ENCODE data around the gene HCFC1R1. TPM values are rescaled to one million over a fixed set of nuclear protein-coding genes. Genes with fewer than 3 reads are reported as not detected.
"Not testable (repeated sequence)": the region's sequence is repeated elsewhere in the genome, so short reads cannot be mapped to it uniquely, and the experiment has no call there.

Gene HCFC1R1
- total RNA-seq, 3 donors from 2014 or later (not counting 1 experiment from before 2014, with no cell fraction given), result 15.4 to 21.8 (median 16.0) TPM

DNA sequence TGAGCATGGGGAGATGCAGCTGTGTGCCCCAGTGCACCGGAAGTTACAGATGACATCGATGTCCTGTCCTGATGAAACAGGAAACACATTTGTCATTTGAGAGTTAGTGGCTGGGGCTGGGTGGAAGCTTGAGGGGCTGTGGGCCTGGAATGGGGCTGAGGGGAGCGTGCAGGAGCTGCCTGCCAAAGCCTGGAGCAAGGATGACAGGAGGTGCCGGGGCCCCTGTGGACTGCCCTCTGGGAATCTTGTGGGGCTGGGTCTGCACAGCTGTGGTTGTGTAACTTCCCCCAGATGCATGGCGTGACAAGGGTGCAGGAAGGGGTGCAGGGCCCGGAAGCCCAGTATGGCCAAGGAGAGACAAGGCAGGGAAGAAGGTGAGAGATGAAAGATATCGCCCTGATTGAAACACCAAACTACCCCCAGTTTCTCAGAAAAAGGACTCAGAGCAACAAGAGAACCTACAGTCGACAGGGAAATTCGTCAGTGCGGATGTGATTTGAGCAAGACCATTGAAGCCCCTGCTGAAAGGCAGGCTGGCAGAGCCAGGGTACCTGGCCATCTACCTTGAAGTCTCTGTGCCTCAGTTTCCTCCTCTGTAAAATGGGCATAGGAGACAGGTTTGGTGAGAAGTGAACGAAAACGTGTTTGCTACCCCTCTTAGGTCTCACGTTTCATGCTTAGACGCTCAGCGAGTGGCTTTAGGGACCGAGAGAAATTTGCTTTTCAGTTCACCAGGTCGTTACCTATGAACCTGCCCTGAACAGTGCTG lies 31.4 kb upstream of the HCFC1R1 start:
- peaks cover 15% of the 10 kb centered on the region for H3K36me3 ChIP-seq (ENCODE audit: control insufficient read depth, insufficient read depth, low read length)
- H3K27me3 ChIP-seq (ENCODE audit: control insufficient read depth, insufficient read depth, low read length), result no peaks in the 10 kb centered on the region
- intact Hi-C loops (cut with micrococcal nuclease), result loop anchor here (5.0 kb wide), 1 partner anchor 42 kb away; the partner anchor contains the start of gene ZSCAN10
- Mint-ChIP-seq H3K27ac (peak overlapping the region; percentile 84 to 89), H3K36me3 (no peaks in the 10 kb centered on the region), H3K27me3 (ENCODE audit: low read depth in 2 of 2) (no peaks in the 10 kb centered on the region), H3K9me3 (no peaks in the 10 kb centered on the region), H3K4me3 (peak overlapping the region; percentile 83), H3K4me1 (peaks cover 39 to 64% of the 10 kb centered on the region in 2 donors)
- peak in 1 of 2 donors; percentile 50 for DNase-seq
- no peaks in the 10 kb centered on the region for H3K9me3 ChIP-seq (ENCODE audit: control insufficient read depth, insufficient read depth, low read length)
- H3K4me3 ChIP-seq (ENCODE audit: low read length), result no peak overlapping the region
- WGBS (ENCODE audit: insufficient coverage), result 46% methylated on average over 16 of the region's 17 CpGs
- H3K4me1 ChIP-seq (ENCODE audit: control insufficient read depth, insufficient read depth, low read length), result peaks cover 78% of the 10 kb centered on the region
- peak overlapping the region; percentile 30 for H3K27ac ChIP-seq (ENCODE audit: low read length)
- TF ChIP-seq, protein P1, sequence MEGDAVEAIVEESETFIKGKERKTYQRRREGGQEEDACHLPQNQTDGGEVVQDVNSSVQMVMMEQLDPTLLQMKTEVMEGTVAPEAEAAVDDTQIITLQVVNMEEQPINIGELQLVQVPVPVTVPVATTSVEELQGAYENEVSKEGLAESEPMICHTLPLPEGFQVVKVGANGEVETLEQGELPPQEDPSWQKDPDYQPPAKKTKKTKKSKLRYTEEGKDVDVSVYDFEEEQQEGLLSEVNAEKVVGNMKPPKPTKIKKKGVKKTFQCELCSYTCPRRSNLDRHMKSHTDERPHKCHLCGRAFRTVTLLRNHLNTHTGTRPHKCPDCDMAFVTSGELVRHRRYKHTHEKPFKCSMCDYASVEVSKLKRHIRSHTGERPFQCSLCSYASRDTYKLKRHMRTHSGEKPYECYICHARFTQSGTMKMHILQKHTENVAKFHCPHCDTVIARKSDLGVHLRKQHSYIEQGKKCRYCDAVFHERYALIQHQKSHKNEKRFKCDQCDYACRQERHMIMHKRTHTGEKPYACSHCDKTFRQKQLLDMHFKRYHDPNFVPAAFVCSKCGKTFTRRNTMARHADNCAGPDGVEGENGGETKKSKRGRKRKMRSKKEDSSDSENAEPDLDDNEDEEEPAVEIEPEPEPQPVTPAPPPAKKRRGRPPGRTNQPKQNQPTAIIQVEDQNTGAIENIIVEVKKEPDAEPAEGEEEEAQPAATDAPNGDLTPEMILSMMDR (IDR thresholded peaks at IDR 0.05), result no peak
- no peak for ATAC-seq

DNA sequence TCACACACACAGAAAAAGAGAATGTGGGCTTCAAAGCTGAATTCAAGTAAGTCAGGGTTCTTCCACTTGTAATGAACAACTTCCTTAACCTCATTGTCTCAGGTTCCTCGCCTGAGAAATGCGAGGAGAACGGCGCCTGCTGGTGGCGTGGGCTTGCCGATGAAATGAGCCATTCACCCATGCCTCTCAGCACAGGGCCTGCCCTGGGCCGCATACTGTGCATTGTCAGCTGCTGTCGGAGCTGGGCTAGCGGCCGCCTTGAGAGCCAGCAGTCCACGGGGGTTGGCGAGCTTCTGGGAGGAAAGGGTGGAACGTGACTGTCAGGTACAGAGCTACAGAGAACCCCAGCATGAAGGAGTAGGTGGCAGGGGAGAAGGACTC lies 29.6 kb upstream of the HCFC1R1 start:
- H3K27me3 Mint-ChIP-seq (ENCODE audit: low read depth in 2 of 2); H3K4me3 ChIP-seq (ENCODE audit: low read length); H3K36me3 Mint-ChIP-seq; H3K4me3 Mint-ChIP-seq; H3K27ac Mint-ChIP-seq; H3K9me3 ChIP-seq (ENCODE audit: control insufficient read depth, insufficient read depth, low read length); H3K9me3 Mint-ChIP-seq; H3K27ac ChIP-seq (ENCODE audit: low read length); intact Hi-C loops (cut with micrococcal nuclease); H3K27me3 ChIP-seq (ENCODE audit: control insufficient read depth, insufficient read depth, low read length): not testable (repeated sequence)
- WGBS (ENCODE audit: insufficient coverage), result 81% methylated on average over 7 of the region's 13 CpGs
- peaks cover 35 to 60% of the 10 kb centered on the region in 2 donors for H3K4me1 Mint-ChIP-seq
- Histone ChIP-seq H3K36me3 (ENCODE audit: control insufficient read depth, insufficient read depth, low read length) (peaks cover 15% of the 10 kb centered on the region), H3K4me1 (ENCODE audit: control insufficient read depth, insufficient read depth, low read length) (peaks cover 86% of the 10 kb centered on the region)
- DNase-seq, result peak in 1 of 2 donors; percentile 43
- ATAC-seq, result peak; percentile 6 to 67 (median 62)

DNA sequence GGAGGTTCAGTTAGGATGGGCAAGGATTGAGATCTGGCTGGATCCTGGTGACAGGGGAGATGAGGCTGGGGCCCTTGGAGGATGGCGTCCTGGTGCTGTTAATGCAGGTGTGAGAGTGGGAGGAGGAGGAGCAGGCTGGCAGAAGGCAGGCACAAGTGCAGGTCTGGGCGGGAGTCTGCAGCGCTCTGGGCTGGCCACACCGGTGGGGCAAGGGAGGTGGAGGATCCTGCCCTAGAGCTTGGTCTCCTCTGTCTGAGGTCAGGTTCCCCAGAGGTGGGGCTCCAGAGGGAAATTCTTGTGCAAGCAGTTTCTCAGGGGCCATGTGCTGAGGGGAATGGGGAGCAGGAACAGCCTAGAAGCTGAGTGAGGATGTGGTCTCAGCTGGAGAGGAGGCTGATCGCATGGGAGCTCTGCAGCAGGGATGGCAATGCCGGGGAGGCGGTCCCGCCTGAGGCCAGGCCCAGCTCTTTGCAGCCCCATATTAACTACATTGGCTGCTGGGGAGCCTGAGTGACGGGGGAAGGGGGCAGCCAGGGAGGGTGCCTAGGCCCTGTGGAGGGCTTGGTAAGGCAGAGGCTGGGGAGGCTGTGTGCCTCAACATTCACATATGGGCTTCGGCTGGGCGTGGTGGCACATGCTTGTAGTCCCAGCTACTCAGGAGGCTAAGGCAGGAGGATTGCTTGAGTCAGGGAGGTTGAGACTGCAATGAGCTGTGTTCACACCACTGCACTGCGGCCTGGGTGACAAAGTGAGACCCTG lies 29.0 kb upstream of the HCFC1R1 start:
- H3K27ac ChIP-seq (ENCODE audit: low read length); H3K4me3 ChIP-seq (ENCODE audit: low read length); H3K36me3 Mint-ChIP-seq; H3K9me3 ChIP-seq (ENCODE audit: control insufficient read depth, insufficient read depth, low read length); DNase-seq; H3K9me3 Mint-ChIP-seq; H3K4me3 Mint-ChIP-seq; intact Hi-C loops (cut with micrococcal nuclease); H3K27me3 ChIP-seq (ENCODE audit: control insufficient read depth, insufficient read depth, low read length): not testable (repeated sequence)
- H3K36me3 ChIP-seq (ENCODE audit: control insufficient read depth, insufficient read depth, low read length), result peaks cover 15% of the 10 kb centered on the region
- 100% methylated on average over 3 of the region's 12 CpGs for WGBS (ENCODE audit: insufficient coverage)
- peaks cover 82% of the 10 kb centered on the region for H3K4me1 ChIP-seq (ENCODE audit: control insufficient read depth, insufficient read depth, low read length)
- Mint-ChIP-seq H3K27ac (peak overlapping the region; percentile 54 to 77), H3K4me1 (peaks cover 39 to 63% of the 10 kb centered on the region in 2 donors), H3K27me3 (ENCODE audit: low read depth in 2 of 2) (peaks cover 5 to 13% of the 10 kb centered on the region in 2 donors)
- ATAC-seq, result peak in 2 of 3 donors; percentile 66 to 68

DNA sequence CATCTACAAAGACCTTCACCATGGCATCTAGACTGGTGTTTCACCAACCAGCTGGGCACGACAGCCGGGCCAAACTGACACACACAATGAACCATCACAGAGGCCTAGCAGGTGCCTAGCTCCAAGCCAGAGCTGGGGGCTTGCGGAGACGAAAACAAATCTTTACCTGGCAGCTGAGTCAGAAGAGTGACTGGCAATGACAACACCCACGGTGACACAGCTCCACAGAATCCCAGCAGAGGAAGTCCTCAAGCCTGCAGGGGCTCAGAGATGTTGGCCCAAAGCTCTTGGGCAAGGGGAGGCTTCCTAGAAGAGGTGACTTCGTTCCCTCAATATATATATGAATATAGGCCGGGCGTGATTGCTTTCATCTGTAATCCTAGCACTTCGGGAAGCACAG lies 27.8 kb upstream of the HCFC1R1 start:
- TF ChIP-seq, protein P1 (IDR thresholded peaks at IDR 0.05), result no peak
- H3K9me3 Mint-ChIP-seq, result no peaks in the 10 kb centered on the region
- 84% methylated on average over 8 of the region's 9 CpGs for WGBS (ENCODE audit: insufficient coverage)
- DNase-seq (no peak), ATAC-seq (no peak)
- H3K4me3 Mint-ChIP-seq, result no peak overlapping the region
- peaks cover 5 to 13% of the 10 kb centered on the region in 2 donors for H3K27me3 Mint-ChIP-seq (ENCODE audit: low read depth in 2 of 2)
- H3K4me1 Mint-ChIP-seq, result peaks cover 39 to 58% of the 10 kb centered on the region in 2 donors
- intact Hi-C loops (cut with micrococcal nuclease), result no loop called here
- no peaks in the 10 kb centered on the region for H3K9me3 ChIP-seq (ENCODE audit: control insufficient read depth, insufficient read depth, low read length)
- peaks cover 80% of the 10 kb centered on the region for H3K4me1 ChIP-seq (ENCODE audit: control insufficient read depth, insufficient read depth, low read length)
- H3K36me3 ChIP-seq (ENCODE audit: control insufficient read depth, insufficient read depth, low read length), result peaks cover 7% of the 10 kb centered on the region
- no peak overlapping the region for H3K4me3 ChIP-seq (ENCODE audit: low read length)
- no peak overlapping the region for H3K27ac ChIP-seq (ENCODE audit: low read length)
- H3K27me3 ChIP-seq (ENCODE audit: control insufficient read depth, insufficient read depth, low read length), result peaks cover 6% of the 10 kb centered on the region
- no peak overlapping the region for H3K27ac Mint-ChIP-seq
- no peaks in the 10 kb centered on the region for H3K36me3 Mint-ChIP-seq

All from natural killer cell (primary cell).